Stromal cell of bone marrow (primary cell): ENCODE measurements around the gene MYO1E.
A peak's percentile ranks its signal among the peaks of the same experiment; 100 is the strongest.
"Not testable (repeated sequence)": the region's sequence is repeated elsewhere in the genome, so short reads cannot be mapped to it uniquely, and the experiment has no call there.

Experiments used
- DNase-seq: peaks from one replicate; pipeline ENCODE4 v3.0.0-alpha.2; 2012; ENCODE audit warnings: low read depth

The MYO1E gene

DNA sequence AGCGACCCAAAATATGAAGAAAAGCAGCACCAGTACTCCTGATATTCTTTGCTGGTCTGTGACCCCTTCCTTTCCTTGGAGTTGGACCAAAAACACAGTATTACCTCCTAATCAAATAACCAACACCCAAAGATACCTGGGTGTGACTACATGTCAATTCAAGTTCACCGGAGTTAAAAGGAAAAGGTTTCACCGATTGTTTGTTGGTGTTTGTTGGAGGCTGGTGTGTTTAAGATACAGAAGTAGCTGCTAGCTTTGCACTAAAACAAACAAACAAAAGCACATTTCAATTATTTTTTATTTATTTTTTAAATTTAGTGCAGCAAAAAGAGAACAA is 81.5 kb downstream of the MYO1E start:
- DNase-seq = no peak

DNA sequence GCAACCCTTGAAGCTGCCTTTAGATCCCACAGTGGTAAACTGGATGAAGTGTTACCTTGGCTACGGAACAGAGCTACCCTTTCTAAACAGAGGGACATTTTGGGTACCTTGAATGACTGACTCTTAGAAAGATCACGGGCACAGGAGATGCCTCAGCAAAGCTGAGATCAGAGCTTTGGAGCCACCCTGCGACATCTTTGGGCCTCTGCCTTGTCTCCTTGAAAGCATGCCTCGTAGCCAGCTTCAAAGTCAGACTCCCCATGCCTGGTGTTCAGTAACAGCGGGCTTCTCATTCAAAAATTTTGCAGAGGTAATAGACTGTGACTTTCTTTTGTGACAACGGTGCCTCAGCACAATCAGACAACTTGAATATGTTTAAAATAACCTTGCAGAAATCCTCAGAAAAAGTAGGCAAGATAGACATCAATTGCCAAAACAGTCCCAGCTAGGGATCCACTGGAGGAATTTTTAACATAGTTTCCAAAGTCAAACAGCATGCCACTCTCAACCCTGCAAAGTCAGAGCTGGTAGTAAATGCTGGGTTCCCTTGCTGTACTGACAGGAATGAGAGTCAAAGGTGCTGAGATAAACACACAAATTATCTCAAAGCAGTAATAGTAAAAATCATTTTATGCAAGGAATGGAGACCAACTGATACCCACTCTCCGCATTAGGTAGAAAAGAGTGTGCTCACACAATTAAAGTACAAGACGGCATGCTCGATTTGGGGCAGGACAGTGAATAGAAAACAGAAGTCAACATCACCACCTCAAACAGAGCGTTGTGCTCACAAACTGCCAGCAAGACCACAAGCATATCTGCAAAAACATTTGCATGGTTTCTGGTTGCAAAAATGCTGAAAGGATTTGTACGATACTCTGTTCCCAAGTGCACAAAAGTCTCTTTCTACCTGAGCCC is 82.1 kb downstream of the MYO1E start:
- DNase-seq = no peak

DNA sequence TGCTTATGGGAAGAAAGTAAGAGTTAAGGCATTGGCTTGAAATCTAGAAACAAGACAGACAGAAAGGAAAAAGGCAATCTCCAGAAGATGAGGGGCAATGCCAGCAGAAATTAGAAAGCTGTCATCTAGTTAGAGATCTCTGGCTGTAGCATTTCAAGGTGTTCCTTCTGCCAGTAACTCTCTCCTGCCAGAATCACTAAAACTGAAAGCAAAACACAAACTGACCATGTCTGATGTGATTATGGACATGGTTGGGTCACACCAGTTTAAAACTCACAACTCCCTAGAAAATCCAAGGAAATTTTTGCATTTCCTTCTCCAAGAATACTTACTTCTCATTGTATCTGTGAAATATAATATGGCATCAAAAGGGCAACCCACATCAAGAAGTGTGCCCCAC is 83.1 kb downstream of the MYO1E start:
- DNase-seq = no peak

DNA sequence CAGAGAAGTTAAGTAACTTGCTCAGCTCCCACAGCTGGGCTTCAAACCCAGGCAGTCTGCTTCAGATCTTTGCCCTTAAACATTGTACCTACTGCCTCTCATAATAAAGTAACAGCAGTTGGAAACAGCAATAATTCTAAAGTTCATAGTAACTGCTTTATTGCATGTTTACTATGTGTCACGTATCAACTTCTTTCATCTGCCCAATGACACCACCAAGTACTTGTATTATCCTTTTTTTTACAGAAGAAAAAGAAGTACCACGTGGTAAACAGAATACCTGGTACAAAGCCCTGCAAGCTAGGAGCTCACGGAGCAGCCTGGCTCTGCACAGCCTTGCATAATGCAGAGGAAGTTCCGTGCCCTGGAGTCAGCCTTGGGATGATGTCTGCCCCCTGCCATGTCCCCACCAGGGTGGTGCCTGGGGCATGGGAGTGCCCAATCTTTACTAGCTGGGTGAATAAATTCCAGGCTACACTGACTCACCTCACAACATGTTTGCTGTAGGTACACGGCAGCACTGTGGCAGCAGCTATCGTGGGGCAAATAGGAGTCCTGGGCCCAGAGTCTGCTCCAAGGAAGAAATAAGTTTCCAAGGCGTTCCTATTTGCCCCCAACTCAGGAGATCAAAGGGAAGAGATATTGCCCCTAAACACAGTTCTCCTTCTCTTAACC is 88.8 kb downstream of the MYO1E start:
- DNase-seq = no peak

DNA sequence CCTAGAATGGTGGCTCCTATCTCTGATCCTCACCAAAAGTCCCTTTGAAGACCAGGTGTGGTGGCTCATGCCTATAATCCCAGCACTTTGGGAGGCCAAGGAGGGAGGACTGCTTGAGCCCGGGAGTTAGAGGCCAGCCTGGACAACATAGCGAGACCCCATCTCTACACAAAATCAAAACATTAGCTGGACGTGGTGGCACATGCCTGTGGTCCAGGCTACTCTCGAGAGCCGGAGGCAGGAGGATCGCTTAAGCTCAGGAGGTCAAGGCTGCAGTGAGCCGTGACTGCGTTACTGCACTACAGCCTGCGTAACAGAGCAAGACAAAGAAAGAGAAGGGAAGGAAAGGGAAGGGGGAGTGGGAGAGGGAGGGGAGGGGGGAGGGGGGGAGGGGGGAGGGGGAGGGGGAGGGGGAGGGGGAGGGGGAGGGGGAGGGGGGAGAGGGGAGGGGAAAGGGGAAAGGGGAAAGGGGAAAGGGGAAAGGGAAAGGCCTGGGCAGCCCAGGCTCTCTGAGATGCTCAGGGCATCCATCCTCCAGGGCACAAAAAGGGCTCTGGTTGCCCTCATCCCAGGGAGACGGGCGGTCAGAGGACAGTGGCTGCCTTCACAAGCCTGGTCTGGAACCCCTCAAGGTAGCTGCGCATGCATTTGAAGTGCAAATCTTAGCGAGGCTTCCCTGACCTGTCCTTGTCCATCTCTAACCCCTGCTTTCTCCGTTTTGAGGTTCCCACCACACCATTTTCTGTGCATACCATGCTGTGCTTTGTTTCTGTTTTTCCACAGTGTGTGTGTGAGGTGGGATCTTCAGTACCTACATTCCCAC is 89.9 kb downstream of the MYO1E start:
- DNase-seq = no peak

DNA sequence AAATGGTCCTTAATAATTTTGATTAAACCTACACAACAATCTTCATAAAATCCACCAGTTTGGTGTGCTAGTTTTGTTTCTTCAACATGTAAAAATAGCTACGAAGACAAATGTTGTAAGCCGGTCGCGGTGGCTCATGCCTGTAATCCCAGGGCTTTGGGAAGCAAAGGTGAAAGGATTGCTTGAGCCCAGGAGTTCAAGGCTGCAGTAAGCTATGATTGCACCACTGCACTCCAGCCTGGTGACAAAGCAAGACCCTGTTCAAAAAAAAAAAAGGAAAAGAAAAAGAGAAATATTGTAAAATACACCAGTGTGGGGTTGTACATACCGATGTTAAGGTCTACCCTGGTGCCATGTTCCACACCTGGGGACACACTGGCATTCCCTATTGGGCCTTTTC is 91.0 kb downstream of the MYO1E start:
- DNase-seq = no peak

DNA sequence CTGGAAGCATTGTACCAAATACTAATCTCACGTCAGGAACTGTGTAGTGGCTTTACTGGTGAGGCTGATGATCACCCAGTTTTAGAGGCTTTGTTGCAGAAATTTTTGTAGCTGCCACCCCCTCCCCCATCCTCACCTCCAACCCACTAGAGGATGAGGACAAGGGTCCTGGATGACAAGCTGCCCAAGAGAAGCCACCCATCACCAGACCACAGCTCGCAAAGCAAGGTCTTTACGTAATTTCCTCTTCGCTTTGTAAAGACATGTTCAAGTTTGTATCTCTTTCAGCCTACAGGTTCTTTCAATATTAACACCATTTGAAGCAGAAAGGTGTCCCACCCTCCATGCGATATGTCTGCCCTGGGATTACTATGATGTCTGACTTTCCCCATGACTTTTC is 91.8 kb downstream of the MYO1E start:
- no peak for DNase-seq

DNA sequence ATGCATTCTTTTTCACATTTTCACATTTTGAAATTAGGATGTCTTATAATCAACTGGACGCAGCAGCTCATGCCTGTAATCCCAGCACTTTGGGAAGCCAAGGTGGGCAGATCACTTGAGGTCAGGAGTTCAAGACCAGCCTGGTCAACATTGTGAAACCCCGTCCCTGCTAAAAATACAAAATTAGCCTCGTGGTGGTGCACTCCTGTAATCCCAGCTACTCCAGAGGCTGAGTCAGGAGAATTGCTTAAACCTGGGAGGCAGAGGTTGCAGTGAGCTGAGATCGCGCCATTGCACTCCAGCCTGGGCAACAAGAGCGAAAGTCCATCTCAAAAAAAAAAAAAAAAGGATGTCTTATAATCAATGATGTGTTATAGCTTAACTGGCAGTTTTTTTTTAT is 92.4 kb downstream of the MYO1E start:
- DNase-seq = not testable (repeated sequence)

DNA sequence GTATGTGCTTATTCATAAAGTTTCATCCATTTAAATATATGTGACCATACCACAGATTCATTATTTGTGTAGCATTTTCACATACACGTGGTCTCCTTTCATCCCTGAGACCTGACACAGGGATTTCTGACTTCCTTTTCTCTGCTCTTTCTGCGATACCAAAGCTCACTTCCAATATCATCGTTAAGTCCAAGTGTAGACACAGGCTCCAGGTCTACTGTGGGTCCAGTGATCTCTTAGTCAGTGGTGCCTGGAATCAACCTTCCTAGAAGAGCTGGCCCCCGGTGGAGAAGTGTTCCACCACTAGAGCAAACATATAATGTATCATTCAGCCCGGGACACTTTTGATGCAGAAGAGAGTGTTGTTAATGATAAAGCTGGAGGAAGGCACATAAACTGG is 93.6 kb downstream of the MYO1E start:
- no peak for DNase-seq

DNA sequence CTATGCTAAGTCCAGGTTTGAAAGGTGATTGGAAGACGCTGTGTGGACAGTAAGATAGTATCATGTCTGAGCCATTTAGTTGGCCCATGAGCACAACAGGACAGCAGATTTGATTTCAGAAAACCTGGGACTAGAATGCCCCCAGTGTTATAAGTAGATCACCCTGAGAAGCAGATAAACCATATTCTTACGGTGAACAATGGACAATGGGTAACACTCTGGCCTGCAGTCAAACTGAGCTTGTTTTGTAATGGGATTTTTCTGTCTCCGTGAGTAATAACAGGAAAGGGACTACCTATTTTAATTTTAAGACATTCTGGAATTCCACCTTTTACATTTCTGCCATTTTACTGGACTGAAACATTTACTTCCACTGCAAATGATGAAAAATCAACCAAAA is 94.6 kb downstream of the MYO1E start:
- DNase-seq = no peak

DNA sequence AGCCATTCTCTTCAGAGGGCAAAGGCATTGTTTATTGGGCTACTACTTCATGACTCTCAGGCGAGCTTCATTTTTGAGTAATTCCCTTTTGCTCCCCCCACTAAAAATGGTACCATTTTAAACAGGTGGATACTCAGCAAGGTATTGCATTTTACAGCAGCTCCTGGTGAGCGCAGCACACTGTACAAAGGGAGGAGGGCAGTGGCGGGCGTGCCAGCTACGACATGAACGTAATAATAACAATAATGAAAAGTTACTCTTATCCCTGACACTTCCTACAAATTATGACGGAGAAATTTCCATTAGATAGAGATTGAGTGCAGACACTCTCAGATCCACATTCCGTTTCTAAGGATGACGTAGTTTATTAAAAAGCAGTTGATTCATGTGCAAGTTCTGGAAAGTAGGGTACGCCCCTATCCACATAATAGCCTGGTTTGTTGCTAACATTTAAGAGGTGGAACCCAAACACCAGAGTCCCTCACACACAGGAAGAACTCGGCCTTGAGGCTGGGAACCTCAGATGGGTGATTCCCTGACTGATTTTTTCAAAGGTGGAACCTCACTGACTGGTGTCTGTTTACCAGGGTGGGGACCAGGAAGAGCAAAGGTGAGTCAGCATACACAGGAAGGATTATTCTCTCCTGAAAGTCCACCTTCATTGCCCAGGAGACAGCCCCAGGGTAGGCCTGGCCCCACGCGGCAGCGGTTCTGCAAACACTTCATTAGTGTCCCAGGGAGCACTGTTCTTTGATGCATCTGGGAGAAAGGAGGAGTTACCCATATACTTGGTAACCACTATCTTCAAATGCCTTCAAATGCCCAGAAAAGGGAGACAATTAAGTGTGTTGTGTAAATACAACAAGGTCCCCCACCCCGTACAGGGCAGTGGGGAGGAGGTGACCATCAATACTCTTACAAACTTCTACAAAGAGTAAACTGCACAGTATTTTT is 96.2 kb downstream of the MYO1E start:
- DNase-seq = no peak

DNA sequence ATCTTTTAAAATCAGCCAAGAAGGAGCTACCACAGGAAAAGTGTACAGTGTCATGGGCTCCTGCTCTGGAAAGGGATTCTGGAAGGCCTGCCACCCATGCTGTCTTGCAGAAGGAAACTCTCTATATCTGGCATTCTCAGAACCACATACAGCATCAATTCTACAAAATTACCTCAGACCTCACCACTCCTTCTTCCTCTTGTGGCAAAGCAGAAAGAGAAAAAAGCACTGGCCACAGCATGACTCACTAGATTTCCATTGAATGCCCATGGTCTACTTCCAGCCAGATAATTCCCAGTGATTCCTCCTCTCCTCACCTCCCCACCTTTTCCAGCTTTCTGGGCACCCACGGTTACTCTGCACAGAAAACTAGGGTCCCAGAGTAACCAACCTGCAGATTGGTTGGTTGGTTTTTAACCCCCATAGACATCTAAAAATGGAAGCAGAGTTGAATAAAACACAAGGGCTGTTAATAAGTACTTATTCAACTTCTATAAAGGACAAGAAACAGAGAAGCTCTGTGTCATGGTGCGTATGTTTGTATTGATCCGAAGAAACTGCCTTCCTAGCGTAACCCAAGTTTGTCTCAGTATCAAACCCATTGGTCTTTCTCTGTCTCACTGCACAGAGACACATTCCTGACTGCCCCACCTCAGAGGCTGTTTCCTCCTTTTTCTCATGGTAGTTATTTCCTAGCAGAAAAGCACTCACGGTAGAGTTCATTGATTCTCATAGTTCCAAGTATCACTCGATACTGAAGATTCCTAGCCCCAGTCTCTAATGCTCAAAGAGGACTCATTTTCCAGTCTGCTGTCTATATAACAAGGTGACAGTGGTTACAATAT is 98.3 kb downstream of the MYO1E start:
- peak; percentile 55 for DNase-seq

DNA sequence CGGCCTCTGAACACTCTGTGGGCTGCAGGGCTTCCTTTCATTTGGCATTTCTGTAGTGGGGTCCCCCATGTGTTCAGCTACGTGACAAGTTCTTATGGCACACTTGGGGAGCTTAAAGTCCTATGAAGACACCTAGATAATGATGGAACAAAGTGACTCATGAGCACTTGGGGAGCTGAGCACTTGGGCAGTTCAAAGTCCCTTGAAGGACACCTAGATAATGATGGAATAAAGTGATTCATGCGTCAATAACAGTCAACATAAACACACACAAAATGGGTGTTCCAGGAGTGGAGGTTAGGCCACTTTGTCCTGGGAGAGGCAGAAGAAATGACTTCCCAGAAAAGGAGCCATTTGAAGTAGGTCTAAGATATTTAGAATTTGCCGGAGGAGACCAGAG is 99.4 kb downstream of the MYO1E start:
- no peak for DNase-seq

DNA sequence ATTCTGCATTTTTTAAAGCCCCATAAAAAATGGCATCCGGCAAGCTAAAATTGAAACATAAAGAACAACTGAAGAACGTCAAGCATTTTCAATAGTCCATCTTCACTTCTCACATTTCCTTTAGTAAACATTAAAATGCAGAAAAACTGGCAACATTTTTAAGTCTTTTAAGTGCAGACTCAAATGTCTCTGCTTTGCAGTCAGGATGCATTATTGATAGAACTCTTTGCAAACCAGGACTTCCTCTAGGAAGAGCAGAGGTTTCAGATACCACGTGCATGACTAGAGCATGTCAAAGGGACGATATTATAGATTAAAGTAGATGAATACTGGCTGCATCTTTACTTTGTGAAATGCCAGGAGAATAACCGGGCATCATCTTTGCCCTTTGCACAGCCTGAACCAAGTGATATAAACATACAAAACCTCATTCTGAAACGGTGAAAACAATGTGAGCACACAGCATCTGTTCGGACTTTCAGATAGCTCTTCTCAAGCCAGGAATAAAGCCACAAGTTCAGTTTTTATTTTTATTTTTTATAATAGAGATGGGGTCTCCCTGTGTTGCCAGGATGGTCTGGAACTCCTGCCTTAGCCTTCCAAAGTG is 101.0 kb downstream of the MYO1E start:
- no peak for DNase-seq

DNA sequence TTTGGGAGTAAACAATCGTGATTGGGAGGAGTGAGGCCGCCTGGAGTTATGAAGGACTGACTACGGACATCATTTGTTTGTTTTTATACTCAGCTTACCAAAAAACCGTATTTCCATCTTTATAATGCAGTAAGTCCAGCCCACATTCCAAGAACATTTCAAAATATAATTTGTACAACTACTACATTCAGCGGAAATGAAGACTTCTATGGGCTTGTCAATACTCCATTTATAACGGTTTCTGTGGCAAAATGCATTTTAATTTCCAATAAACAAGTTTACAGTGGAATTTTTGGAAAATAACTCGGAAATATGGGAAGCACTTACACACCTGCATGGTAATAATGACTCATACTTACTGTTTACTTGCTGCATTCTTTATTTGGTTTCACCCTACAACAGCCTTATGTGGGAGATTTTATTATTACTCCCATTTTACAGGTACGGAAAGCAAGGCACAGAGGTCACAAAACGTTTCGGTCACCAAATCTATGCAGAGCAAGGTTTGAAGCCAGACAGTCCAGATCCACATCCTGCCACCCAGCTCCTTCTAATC is 103.7 kb downstream of the MYO1E start:
- DNase-seq = no peak

DNA sequence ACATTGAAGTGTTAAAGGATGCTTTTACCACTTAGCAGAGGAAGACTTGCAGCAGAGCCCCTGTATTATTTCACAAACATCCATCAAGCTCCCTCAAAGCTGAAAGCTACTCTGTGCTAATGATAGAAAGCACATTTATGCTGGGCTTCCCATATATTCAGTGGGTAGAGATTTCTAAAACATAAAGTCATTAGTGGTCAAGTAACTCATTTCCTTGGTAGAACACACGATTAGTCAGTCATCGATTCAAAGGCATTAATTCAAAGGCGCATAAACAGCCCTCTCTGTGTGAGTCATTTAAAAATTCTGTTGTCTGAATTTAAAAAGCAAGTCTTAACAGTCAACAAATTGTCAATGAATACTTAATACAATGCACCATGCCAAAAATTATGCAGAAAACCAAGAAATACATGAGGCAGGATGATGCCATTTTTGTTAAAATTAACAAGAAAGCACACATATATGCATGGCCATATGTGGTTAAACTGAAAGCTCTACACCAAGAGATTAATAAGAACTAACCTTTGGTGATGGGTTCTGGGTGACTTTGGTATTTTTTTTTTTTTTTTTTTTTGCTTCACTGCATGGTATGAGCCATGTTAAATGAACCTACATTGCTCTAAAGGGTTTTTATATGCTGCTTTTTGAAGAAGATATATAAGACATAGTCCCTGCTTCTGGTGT is 104.4 kb downstream of the MYO1E start:
- peak; percentile 10 for DNase-seq

DNA sequence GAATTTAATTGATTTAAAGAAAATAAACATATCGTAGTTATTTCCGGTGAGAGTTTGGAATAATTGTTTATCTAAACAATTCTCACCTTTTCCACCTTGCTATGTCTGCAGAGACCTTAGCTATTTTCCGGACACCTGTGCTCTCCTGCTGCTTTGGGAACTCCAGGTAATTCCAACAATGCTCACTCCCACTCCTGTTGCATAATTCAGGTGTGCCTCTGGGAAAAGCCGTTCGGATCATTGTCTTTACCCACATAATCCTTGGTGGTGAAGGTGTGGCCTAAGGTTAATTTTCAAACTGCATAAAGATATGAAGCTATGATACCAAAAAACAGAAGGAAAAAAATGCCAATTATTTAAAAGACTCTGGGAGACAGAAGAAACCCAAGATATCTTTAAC is 106.6 kb downstream of the MYO1E start:
- no peak for DNase-seq

DNA sequence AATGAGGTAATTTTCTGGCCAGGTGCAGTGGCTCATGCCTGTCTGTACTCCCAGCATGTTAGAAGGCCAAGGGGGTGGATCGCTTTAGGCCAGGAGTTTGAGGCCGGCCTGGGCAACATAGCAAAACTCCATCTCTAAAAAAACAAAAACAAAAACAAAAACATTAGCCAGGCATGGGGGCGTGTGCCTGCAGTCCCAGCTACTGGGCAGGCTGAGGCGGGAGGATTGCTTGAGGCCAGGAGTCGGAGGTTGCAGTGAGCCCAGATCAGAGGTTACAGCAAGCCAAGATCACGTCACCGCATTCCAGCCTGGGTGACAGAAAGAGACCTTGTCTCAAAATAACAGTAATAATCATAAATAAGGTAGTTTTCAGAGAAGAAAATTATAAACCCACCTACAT is 110.4 kb downstream of the MYO1E start:
- DNase-seq = no peak

DNA sequence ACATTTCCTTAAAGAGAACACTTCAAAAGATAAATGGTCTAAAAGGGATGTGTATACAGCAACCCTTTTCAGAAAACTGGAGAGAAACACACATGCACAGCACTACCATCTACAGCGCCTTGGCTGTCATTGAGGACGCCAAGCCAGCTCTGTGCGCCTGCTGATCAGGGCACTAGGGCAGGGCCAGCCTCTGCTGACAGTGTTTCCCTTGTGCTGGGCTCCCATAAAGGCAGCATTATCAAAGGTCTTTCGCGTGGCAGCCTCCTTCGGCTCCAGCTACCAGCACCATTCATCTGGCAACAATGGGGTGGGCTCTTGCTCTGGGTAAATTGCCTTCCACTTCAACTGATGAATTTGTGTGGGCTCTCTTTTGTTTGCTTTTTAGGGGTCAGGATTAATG is 112.6 kb downstream of the MYO1E start:
- no peak for DNase-seq
